A673 (cell line): ENCODE results near the gene POLR1D. TPM values are rescaled to one million over a fixed set of nuclear protein-coding genes. Genes with fewer than 3 reads are reported as not detected.

Experiments
- BruUV-seq: library from RNA; stranded (reverse); fragments of 400-500 nt; replicated peaks from 2 replicates; lab custom pipeline; 2021; lab: Mats Ljungman, UMichigan
- CTCF ChIA-PET: fragments of 300-600 bp; sonication (Branson Sonifier 250); formaldehyde crosslinking; loops from one replicate; lab custom pipeline; 2022; ENCODE audit warnings: antibody characterized with exemption; lab: Charles Lee
- POLR2A ChIA-PET: fragments of 300-600 bp; sonication (Branson Sonifier 250); formaldehyde crosslinking; loops from one replicate; lab custom pipeline; 2022; ENCODE audit warnings: antibody characterized with exemption; ENCODE audit not compliant: low non-redundant PET; lab: Charles Lee
- DNase-seq: peaks from one replicate; pipeline ENCODE4 v3.0.0-alpha.2; 2015; ENCODE audit warnings: low spot score
- H3K27ac ChIP-seq: fragments of 200-600 bp; sonication (generic); 2 replicates; pipeline ENCODE4 v1.5.1; 2016; ENCODE audit warnings: mixed run types, low read depth, mild to moderate bottlenecking, mixed read lengths, antibody characterized with exemption, low read length; ENCODE audit not compliant: poor library complexity, severe bottlenecking
- H3K27me3 ChIP-seq: fragments of 200-600 bp; sonication (generic); replicated peaks from 2 replicates; pipeline ENCODE4 v1.6.1; 2017; ENCODE audit warnings: mixed run types, low read depth, mild to moderate bottlenecking, mixed read lengths, antibody characterized with exemption, low read length; ENCODE audit not compliant: insufficient read depth, poor library complexity
- H3K36me3 ChIP-seq: fragments of 200-600 bp; sonication (generic); 2 replicates; pipeline ENCODE4 v1.6.1; 2016; ENCODE audit warnings: mixed run types, mild to moderate bottlenecking, mixed read lengths, antibody characterized with exemption, low read length; ENCODE audit not compliant: insufficient read depth, poor library complexity, severe bottlenecking
- H3K4me1 ChIP-seq: fragments of 200-600 bp; sonication (generic); 2 replicates; pipeline ENCODE4 v1.6.1; 2017; ENCODE audit warnings: mixed run types, mild to moderate bottlenecking, mixed read lengths, antibody characterized with exemption, low read length; ENCODE audit not compliant: insufficient read depth, poor library complexity, severe bottlenecking
- H3K4me3 ChIP-seq: fragments of 200-600 bp; sonication (generic); 2 replicates; pipeline ENCODE4 v1.5.1; 2016; ENCODE audit warnings: low read depth, mixed run types, mild to moderate bottlenecking, mixed read lengths, low read length; ENCODE audit not compliant: poor library complexity, severe bottlenecking
- H3K9me3 ChIP-seq: fragments of 200-600 bp; sonication (generic); 2 replicates; pipeline ENCODE4 v1.6.1; 2016; ENCODE audit warnings: mixed run types, low read depth, mild to moderate bottlenecking, mixed read lengths, antibody characterized with exemption, low read length; ENCODE audit not compliant: poor library complexity, severe bottlenecking
- CTCF ChIP-seq: fragments of 300-800, 200-600 bp; sonication (generic); conservative IDR thresholded peaks from 2 replicates; pipeline ENCODE4 v1.5.1; 2017; ENCODE audit warnings: low read depth, mild to moderate bottlenecking, antibody characterized with exemption, low read length, moderate library complexity, mixed read lengths
- EZH2 ChIP-seq: fragments of 200-600 bp; sonication (generic); IDR thresholded peaks from 2 replicates; pipeline ENCODE4 v1.6.1; 2017; ENCODE audit warnings: borderline replicate concordance, low read depth, mild to moderate bottlenecking, mixed read lengths, antibody characterized with exemption, low read length; ENCODE audit not compliant: poor library complexity, severe bottlenecking
- intact Hi-C: fragments of 100-400 bp; cut with micrococcal nuclease; formaldehyde crosslinking; loops from one replicate; pipeline ENCODE4 v1.10.0; 2022; ENCODE audit not compliant: unreplicated experiment
- total RNA-seq: library from RNA; stranded (reverse); gene quantifications from 2 replicates; pipeline ENCODE4 v1.2.3, GENCODE V29; 2021

The POLR1D gene
- total RNA-seq, 1 experiment from 2014 or later: 116 TPM

GRCh38 chr13:27639186-27639585 lies 17.5 kb downstream of the POLR1D start:
- TF ChIP-seq CTCF (no peak), EZH2 (no peak)
- Histone ChIP-seq H3K9me3 (no peaks in the 10 kb centered on the region), H3K4me1 (peaks cover 22% of the 10 kb centered on the region), H3K36me3 (no peaks in the 10 kb centered on the region), H3K4me3 (no peak overlapping the region), H3K27ac (no peak overlapping the region), H3K27me3 (no peaks in the 10 kb centered on the region)
- DNase-seq: no peak
- POLR2A ChIA-PET: no interaction called here
- intact Hi-C loops: no loop called here
- no TSS peak for BruUV-seq
- CTCF ChIA-PET: no interaction called here

- no peak overlapping the region for H3K4me3 ChIP-seq
- no peaks in the 10 kb centered on the region for H3K9me3 ChIP-seq
- ChIA-PET CTCF (no interaction called here), POLR2A (no interaction called here)
- no peaks in the 10 kb centered on the region for H3K27me3 ChIP-seq
- no peak for TF ChIP-seq CTCF
- no peak for TF ChIP-seq EZH2
- intact Hi-C loops: no loop called here
- no peak for DNase-seq
- no peak overlapping the region for H3K27ac ChIP-seq
- no TSS peak for BruUV-seq
- peaks cover 20% of the 10 kb centered on the region for H3K4me1 ChIP-seq
- no peaks in the 10 kb centered on the region for H3K36me3 ChIP-seq
Observed at GRCh38 chr13:27641711-27642502, 20.2 kb downstream of the POLR1D start.

GRCh38 chr13:27643334-27644132 lies 21.8 kb downstream of the POLR1D start:
- intact Hi-C loops: no loop called here
- ChIA-PET CTCF (no interaction called here), POLR2A (no interaction called here)
- H3K27me3 ChIP-seq: no peaks in the 10 kb centered on the region
- peaks cover 3% of the 10 kb centered on the region for H3K9me3 ChIP-seq
- H3K36me3 ChIP-seq: peaks cover 6% of the 10 kb centered on the region
- BruUV-seq: no TSS peak
- no peak overlapping the region for H3K27ac ChIP-seq
- TF ChIP-seq CTCF (no peak), EZH2 (no peak)
- no peak overlapping the region for H3K4me3 ChIP-seq
- DNase-seq: no peak
- H3K4me1 ChIP-seq: peaks cover 15% of the 10 kb centered on the region
